Erythroblast (primary cell): ENCODE data around the gene CCT5.

Experiments used
- GATA1 ChIP-seq: IDR thresholded peaks from 2 replicates; pipeline ENCODE4 v1.6.1; 2011; ENCODE audit warnings: low read depth, mild to moderate bottlenecking, control low read depth, low read length, moderate library complexity
- POLR2A ChIP-seq: IDR thresholded peaks from 2 replicates; pipeline ENCODE4 v1.6.1; 2011; ENCODE audit warnings: mild to moderate bottlenecking, low read length

- TF ChIP-seq POLR2A: no peak
- no peak for TF ChIP-seq GATA1
Measured at GRCh38 chr5:10209004-10209403, 41.1 kb upstream of the CCT5 start.
